A673 (cell line): ENCODE measurements around the gene AMDHD2. TPM values are rescaled to one million over a fixed set of nuclear protein-coding genes. Genes with fewer than 3 reads are reported as not detected.
A peak's percentile ranks its signal among the peaks of the same experiment; 100 is the strongest.
"Not testable (repeated sequence)": the region's sequence is repeated elsewhere in the genome, so short reads cannot be mapped to it uniquely, and the experiment has no call there.

ENCODE experiments used
- BruUV-seq: library from RNA; stranded (reverse); fragments of 400-500 nt; replicated peaks from 2 replicates; lab custom pipeline; 2021; lab: Mats Ljungman, UMichigan
- CTCF ChIA-PET: fragments of 300-600 bp; sonication (Branson Sonifier 250); formaldehyde crosslinking; loops from one replicate; lab custom pipeline; 2022; ENCODE audit warnings: antibody characterized with exemption; lab: Charles Lee
- POLR2A ChIA-PET: fragments of 300-600 bp; sonication (Branson Sonifier 250); formaldehyde crosslinking; loops from one replicate; lab custom pipeline; 2022; ENCODE audit warnings: antibody characterized with exemption; ENCODE audit not compliant: low non-redundant PET; lab: Charles Lee
- DNase-seq: peaks from one replicate; pipeline ENCODE4 v3.0.0-alpha.2; 2015; ENCODE audit warnings: low spot score
- H3K27ac ChIP-seq: fragments of 200-600 bp; sonication (generic); 2 replicates; pipeline ENCODE4 v1.5.1; 2016; ENCODE audit warnings: mixed run types, low read depth, mild to moderate bottlenecking, mixed read lengths, antibody characterized with exemption, low read length; ENCODE audit not compliant: poor library complexity, severe bottlenecking
- H3K27me3 ChIP-seq: fragments of 200-600 bp; sonication (generic); replicated peaks from 2 replicates; pipeline ENCODE4 v1.6.1; 2017; ENCODE audit warnings: mixed run types, low read depth, mild to moderate bottlenecking, mixed read lengths, antibody characterized with exemption, low read length; ENCODE audit not compliant: insufficient read depth, poor library complexity
- H3K36me3 ChIP-seq: fragments of 200-600 bp; sonication (generic); 2 replicates; pipeline ENCODE4 v1.6.1; 2016; ENCODE audit warnings: mixed run types, mild to moderate bottlenecking, mixed read lengths, antibody characterized with exemption, low read length; ENCODE audit not compliant: insufficient read depth, poor library complexity, severe bottlenecking
- H3K4me1 ChIP-seq: fragments of 200-600 bp; sonication (generic); 2 replicates; pipeline ENCODE4 v1.6.1; 2017; ENCODE audit warnings: mixed run types, mild to moderate bottlenecking, mixed read lengths, antibody characterized with exemption, low read length; ENCODE audit not compliant: insufficient read depth, poor library complexity, severe bottlenecking
- H3K4me3 ChIP-seq: fragments of 200-600 bp; sonication (generic); 2 replicates; pipeline ENCODE4 v1.5.1; 2016; ENCODE audit warnings: low read depth, mixed run types, mild to moderate bottlenecking, mixed read lengths, low read length; ENCODE audit not compliant: poor library complexity, severe bottlenecking
- H3K9me3 ChIP-seq: fragments of 200-600 bp; sonication (generic); 2 replicates; pipeline ENCODE4 v1.6.1; 2016; ENCODE audit warnings: mixed run types, low read depth, mild to moderate bottlenecking, mixed read lengths, antibody characterized with exemption, low read length; ENCODE audit not compliant: poor library complexity, severe bottlenecking
- CTCF ChIP-seq: fragments of 300-800, 200-600 bp; sonication (generic); conservative IDR thresholded peaks from 2 replicates; pipeline ENCODE4 v1.5.1; 2017; ENCODE audit warnings: low read depth, mild to moderate bottlenecking, antibody characterized with exemption, low read length, moderate library complexity, mixed read lengths
- intact Hi-C: fragments of 100-400 bp; cut with micrococcal nuclease; formaldehyde crosslinking; loops from one replicate; pipeline ENCODE4 v1.10.0; 2022; ENCODE audit not compliant: unreplicated experiment
- total RNA-seq: library from RNA; stranded (reverse); gene quantifications from 2 replicates; pipeline ENCODE4 v1.2.3, GENCODE V29; 2021

Gene AMDHD2
- total RNA-seq, 1 experiment from 2014 or later = 53.3 TPM

DNA sequence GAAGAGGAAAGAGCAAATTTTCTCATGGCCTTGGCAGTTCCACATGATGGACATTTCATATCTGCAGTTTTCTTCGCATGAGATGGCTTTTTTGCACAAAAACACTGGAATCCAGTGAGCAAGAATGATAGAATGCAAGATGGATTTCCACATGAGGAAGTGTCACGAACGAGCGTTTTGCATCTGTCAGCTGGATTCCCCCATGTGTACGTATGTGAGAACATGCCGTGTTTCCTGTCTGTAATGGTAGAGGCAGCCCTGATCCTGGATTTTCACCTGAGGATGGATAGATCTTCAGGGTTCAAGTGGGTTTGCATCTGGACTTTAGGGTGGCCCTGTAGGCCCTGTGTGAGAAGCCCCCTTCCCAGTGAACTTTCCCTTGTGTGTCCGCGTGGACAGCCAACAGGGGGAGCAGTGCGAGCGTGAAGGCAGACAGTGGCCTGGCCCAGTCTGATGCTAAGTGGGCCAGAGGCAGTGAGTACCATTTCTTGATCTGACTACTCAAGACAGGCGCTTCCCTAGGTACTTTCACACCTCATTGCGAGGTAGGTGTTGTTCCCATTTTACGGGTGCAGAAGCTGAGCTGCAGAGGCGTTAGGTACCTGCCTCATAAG lies 19.8 kb downstream of the AMDHD2 start:
- H3K4me1 ChIP-seq, H3K36me3 ChIP-seq, intact Hi-C loops, H3K27ac ChIP-seq, BruUV-seq, H3K9me3 ChIP-seq, H3K27me3 ChIP-seq, CTCF ChIA-PET, DNase-seq, POLR2A ChIA-PET, H3K4me3 ChIP-seq: not testable (repeated sequence)
- peak; percentile 41 for TF ChIP-seq CTCF

- CTCF ChIA-PET, POLR2A ChIA-PET, H3K4me3 ChIP-seq, H3K27ac ChIP-seq, H3K36me3 ChIP-seq, BruUV-seq, H3K4me1 ChIP-seq, DNase-seq, intact Hi-C loops, H3K27me3 ChIP-seq, H3K9me3 ChIP-seq: not testable (repeated sequence)
Observed at GRCh38 chr16:2540912-2541311, 20.7 kb downstream of the AMDHD2 start.

DNA sequence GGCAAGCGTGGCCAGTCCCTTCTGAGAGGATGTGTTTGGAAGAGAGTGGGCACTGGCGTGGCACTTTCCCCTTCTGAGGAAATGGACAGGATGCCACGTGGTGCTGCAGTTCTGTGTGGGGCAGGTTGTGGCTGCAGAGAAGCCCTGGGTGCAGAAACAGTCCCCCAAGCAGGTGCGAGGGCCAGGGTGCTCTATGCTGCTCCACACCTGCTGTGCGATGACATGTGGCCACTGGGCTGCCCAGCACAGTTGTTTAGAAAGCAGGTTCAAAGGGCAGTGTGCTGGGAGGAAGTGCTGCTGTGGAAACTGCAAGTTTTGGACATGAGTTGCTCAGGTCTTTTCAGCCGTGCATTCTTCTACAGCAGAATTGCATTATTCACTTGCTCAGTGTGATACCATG lies 21.2 kb downstream of the AMDHD2 start:
- POLR2A ChIA-PET, intact Hi-C loops, DNase-seq, H3K27me3 ChIP-seq, BruUV-seq, H3K4me3 ChIP-seq, H3K9me3 ChIP-seq, H3K27ac ChIP-seq, H3K36me3 ChIP-seq, H3K4me1 ChIP-seq, CTCF ChIA-PET: not testable (repeated sequence)

DNA sequence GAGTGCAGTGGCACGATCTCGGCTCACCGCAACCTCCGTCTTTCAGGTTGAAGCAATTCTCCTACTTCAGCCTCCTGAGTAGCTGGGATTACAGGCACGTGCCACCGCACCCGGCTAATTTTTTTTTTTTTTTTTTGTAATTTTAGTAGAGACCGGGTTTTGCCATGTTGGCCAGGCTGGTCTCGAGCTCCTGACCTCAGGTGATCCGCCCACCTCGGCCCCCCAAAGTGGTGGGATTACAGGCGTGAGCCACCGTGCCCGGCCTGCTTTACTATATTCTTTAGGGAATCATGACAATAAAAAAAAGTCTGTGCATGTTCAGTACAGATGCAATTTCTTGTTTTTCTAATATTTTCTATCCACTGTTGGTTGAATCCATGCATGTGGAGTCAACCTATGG lies 23.6 kb downstream of the AMDHD2 start:
- DNase-seq, H3K4me1 ChIP-seq, H3K9me3 ChIP-seq, CTCF ChIA-PET, H3K27ac ChIP-seq, H3K4me3 ChIP-seq, intact Hi-C loops, BruUV-seq, H3K36me3 ChIP-seq, H3K27me3 ChIP-seq: not testable (repeated sequence)
- POLR2A ChIA-PET = interaction anchor here (0.6 to 0.7 kb wide), 2 partner anchors 24 to 194 kb away, joined by 3 to 6 read pairs; partner anchors contain the start of gene AMDHD2

DNA sequence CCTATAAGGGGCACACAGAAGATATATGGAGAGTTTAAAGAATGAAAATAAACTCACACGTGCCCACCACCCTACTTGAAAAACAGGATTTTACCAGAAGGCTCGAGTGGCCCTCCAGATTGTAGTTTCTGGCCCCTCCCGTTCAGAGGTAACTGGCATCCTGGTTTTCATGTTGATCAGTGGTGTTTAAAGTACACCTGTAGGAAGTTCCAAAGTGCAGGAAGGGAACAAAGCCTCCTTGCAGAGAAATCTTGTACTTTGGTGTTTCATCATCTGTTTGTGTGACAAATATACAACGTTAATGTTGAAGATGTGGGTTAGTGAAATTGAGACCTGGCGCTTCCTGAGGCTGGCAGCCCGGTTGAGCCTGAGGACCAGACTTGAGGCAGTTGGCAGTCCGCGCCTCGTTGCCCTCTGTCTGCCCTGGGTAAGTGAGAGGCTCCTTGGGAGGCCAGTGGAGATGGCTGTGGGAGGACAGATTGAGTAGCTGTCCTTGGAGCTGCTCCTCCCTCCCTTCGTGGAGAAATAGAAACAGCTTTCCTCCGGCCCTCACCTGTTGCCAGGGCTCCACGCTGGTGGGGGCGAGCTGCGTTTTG lies 30.2 kb downstream of the AMDHD2 start:
- H3K36me3 ChIP-seq, H3K4me1 ChIP-seq, intact Hi-C loops, POLR2A ChIA-PET, H3K27ac ChIP-seq, H3K9me3 ChIP-seq, DNase-seq, H3K27me3 ChIP-seq, H3K4me3 ChIP-seq, CTCF ChIA-PET, BruUV-seq: not testable (repeated sequence)
